A673 (cell line): ENCODE data around the gene SHC4. TPM values are rescaled to one million over a fixed set of nuclear protein-coding genes. Genes with fewer than 3 reads are reported as not detected.
"Not testable (repeated sequence)": the region's sequence is repeated elsewhere in the genome, so short reads cannot be mapped to it uniquely, and the experiment has no call there.

Source experiments
- BruUV-seq: library from RNA; stranded (reverse); fragments of 400-500 nt; replicated peaks from 2 replicates; lab custom pipeline; 2021; lab: Mats Ljungman, UMichigan
- CTCF ChIA-PET: fragments of 300-600 bp; sonication (Branson Sonifier 250); formaldehyde crosslinking; loops from one replicate; lab custom pipeline; 2022; ENCODE audit warnings: antibody characterized with exemption; lab: Charles Lee
- POLR2A ChIA-PET: fragments of 300-600 bp; sonication (Branson Sonifier 250); formaldehyde crosslinking; loops from one replicate; lab custom pipeline; 2022; ENCODE audit warnings: antibody characterized with exemption; ENCODE audit not compliant: low non-redundant PET; lab: Charles Lee
- DNase-seq: peaks from one replicate; pipeline ENCODE4 v3.0.0-alpha.2; 2015; ENCODE audit warnings: low spot score
- H3K27ac ChIP-seq: fragments of 200-600 bp; sonication (generic); 2 replicates; pipeline ENCODE4 v1.5.1; 2016; ENCODE audit warnings: mixed run types, low read depth, mild to moderate bottlenecking, mixed read lengths, antibody characterized with exemption, low read length; ENCODE audit not compliant: poor library complexity, severe bottlenecking
- H3K27me3 ChIP-seq: fragments of 200-600 bp; sonication (generic); replicated peaks from 2 replicates; pipeline ENCODE4 v1.6.1; 2017; ENCODE audit warnings: mixed run types, low read depth, mild to moderate bottlenecking, mixed read lengths, antibody characterized with exemption, low read length; ENCODE audit not compliant: insufficient read depth, poor library complexity
- H3K36me3 ChIP-seq: fragments of 200-600 bp; sonication (generic); 2 replicates; pipeline ENCODE4 v1.6.1; 2016; ENCODE audit warnings: mixed run types, mild to moderate bottlenecking, mixed read lengths, antibody characterized with exemption, low read length; ENCODE audit not compliant: insufficient read depth, poor library complexity, severe bottlenecking
- H3K4me1 ChIP-seq: fragments of 200-600 bp; sonication (generic); 2 replicates; pipeline ENCODE4 v1.6.1; 2017; ENCODE audit warnings: mixed run types, mild to moderate bottlenecking, mixed read lengths, antibody characterized with exemption, low read length; ENCODE audit not compliant: insufficient read depth, poor library complexity, severe bottlenecking
- H3K4me3 ChIP-seq: fragments of 200-600 bp; sonication (generic); 2 replicates; pipeline ENCODE4 v1.5.1; 2016; ENCODE audit warnings: low read depth, mixed run types, mild to moderate bottlenecking, mixed read lengths, low read length; ENCODE audit not compliant: poor library complexity, severe bottlenecking
- H3K9me3 ChIP-seq: fragments of 200-600 bp; sonication (generic); 2 replicates; pipeline ENCODE4 v1.6.1; 2016; ENCODE audit warnings: mixed run types, low read depth, mild to moderate bottlenecking, mixed read lengths, antibody characterized with exemption, low read length; ENCODE audit not compliant: poor library complexity, severe bottlenecking
- EZH2 ChIP-seq: fragments of 200-600 bp; sonication (generic); IDR thresholded peaks from 2 replicates; pipeline ENCODE4 v1.6.1; 2017; ENCODE audit warnings: borderline replicate concordance, low read depth, mild to moderate bottlenecking, mixed read lengths, antibody characterized with exemption, low read length; ENCODE audit not compliant: poor library complexity, severe bottlenecking
- intact Hi-C: fragments of 100-400 bp; cut with micrococcal nuclease; formaldehyde crosslinking; loops from one replicate; pipeline ENCODE4 v1.10.0; 2022; ENCODE audit not compliant: unreplicated experiment
- total RNA-seq: library from RNA; stranded (reverse); gene quantifications from 2 replicates; pipeline ENCODE4 v1.2.3, GENCODE V29; 2021
- TF ChIP-seq, protein P1 (sequence below): fragments of 300-800, 200-600 bp; sonication (generic); conservative IDR thresholded peaks from 2 replicates; pipeline ENCODE4 v1.5.1; 2017; ENCODE audit warnings: low read depth, mild to moderate bottlenecking, antibody characterized with exemption, low read length, moderate library complexity, mixed read lengths

The SHC4 gene
- total RNA-seq, 1 experiment from 2014 or later, result 0.73 TPM

DNA sequence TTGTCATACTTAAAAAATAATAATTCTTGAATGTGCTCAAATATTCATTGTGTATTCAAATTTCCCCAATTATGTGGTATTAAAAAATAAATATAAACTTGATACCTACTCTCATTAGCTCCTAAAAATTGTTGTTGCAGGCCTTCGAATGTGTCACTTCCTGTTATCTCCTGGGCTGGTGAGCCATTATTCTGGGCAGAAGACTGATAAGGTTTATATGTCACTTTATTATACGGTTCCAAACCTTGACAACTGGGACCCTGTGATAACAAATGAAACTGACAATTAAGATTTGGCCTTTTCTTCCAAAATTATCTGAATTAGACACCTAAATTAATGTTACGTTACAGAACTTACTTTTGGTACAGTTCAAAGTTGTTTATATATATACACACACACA lies 167.8 kb downstream of the SHC4 start:
- no peak for TF ChIP-seq EZH2
- TF ChIP-seq, protein P1, sequence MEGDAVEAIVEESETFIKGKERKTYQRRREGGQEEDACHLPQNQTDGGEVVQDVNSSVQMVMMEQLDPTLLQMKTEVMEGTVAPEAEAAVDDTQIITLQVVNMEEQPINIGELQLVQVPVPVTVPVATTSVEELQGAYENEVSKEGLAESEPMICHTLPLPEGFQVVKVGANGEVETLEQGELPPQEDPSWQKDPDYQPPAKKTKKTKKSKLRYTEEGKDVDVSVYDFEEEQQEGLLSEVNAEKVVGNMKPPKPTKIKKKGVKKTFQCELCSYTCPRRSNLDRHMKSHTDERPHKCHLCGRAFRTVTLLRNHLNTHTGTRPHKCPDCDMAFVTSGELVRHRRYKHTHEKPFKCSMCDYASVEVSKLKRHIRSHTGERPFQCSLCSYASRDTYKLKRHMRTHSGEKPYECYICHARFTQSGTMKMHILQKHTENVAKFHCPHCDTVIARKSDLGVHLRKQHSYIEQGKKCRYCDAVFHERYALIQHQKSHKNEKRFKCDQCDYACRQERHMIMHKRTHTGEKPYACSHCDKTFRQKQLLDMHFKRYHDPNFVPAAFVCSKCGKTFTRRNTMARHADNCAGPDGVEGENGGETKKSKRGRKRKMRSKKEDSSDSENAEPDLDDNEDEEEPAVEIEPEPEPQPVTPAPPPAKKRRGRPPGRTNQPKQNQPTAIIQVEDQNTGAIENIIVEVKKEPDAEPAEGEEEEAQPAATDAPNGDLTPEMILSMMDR, result no peak
- no TSS peak for BruUV-seq
- Histone ChIP-seq H3K36me3 (peaks cover 57% of the 10 kb centered on the region), H3K9me3 (no peaks in the 10 kb centered on the region), H3K27ac (no peak overlapping the region), H3K27me3 (no peaks in the 10 kb centered on the region), H3K4me1 (peaks cover 36% of the 10 kb centered on the region), H3K4me3 (no peak overlapping the region)
- POLR2A ChIA-PET, result no interaction called here
- no peak for DNase-seq
- CTCF ChIA-PET, result no interaction called here
- intact Hi-C loops, result no loop called here

DNA sequence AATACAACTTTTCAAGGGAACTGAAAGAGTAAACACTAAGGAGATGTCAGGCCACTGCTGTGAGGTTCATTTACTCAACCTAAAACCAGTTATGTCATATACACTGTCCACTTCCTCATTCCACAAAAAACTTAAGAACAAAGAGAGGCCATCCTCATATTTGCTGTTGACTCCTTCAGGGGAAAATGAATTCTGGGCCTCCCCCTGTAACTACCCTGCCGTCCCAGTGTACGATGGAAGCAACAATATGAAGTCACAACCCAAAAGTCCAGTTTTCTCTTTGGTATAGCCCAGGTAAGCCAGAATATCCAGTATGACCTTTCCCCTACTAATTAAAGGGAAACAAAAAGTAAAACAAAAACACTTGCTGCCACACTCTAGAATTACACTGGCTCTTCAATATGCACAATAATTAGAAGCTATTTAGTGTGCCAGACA lies 169.0 kb downstream of the SHC4 start:
- BruUV-seq, result no TSS peak
- Histone ChIP-seq H3K4me1 (peaks cover 24% of the 10 kb centered on the region), H3K27ac (no peak overlapping the region), H3K9me3 (no peaks in the 10 kb centered on the region), H3K4me3 (no peak overlapping the region), H3K36me3 (peaks cover 66% of the 10 kb centered on the region), H3K27me3 (no peaks in the 10 kb centered on the region)
- ChIA-PET POLR2A (no interaction called here), CTCF (no interaction called here)
- DNase-seq, result no peak
- no peak for TF ChIP-seq EZH2
- TF ChIP-seq, protein P1, result no peak
- intact Hi-C loops, result no loop called here

DNA sequence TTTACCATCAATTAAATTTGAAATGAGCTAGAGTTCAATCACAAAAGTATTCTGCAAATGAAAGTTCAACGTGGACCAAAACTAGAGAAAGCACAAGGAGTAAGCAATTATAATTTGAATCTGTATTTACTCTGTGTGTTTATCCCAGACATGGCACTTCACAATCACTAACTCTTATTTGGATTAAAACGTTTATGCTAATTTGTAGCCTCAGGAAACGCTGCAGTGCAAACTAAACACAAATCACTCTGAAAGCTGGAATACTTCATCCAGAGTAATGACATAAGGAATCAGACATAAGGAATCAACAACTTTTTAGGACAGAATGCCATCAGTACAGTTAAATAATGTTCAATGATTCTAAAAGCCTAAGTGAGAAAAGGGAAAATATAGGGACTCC lies 171.3 kb downstream of the SHC4 start:
- H3K4me1 ChIP-seq, result peaks cover 1% of the 10 kb centered on the region
- peaks cover 84% of the 10 kb centered on the region for H3K36me3 ChIP-seq
- no peaks in the 10 kb centered on the region for H3K9me3 ChIP-seq
- no peak for DNase-seq
- no peak overlapping the region for H3K4me3 ChIP-seq
- no peak overlapping the region for H3K27ac ChIP-seq
- no peaks in the 10 kb centered on the region for H3K27me3 ChIP-seq
- BruUV-seq, result no TSS peak
- POLR2A ChIA-PET, result no interaction called here
- intact Hi-C loops, result no loop called here
- TF ChIP-seq, protein P1, result no peak
- TF ChIP-seq EZH2, result no peak
- CTCF ChIA-PET, result no interaction called here

DNA sequence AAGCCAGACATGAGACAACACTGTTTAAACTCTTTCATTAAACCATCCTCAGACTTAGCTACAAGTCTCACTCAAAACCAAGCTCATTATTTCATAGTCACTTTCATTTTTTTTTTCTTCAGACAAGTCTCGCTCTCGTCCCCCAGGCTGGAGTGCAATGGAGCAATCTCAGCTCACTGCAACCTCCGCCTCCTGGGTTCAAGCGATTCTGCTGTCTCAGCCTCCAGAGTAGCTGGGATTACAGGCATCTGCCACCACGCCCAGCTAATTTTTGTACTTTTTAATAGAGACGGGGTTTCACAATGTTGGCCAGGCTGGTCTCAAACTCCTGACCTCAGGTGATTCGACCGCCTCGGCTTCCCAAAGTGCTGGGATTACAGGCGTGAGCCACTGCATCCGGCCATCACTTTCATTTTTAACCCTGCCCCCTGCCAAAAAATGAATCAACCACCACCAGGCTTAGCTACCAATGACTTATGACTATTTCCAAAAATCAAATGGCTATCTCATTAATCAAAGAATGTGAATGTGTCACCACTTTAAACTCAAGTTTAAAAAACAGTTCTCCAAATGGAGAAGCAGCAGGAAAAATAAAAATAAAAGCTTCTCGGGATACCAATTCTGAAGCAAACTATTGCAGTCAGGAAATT lies 173.1 kb downstream of the SHC4 start:
- DNase-seq, H3K9me3 ChIP-seq, BruUV-seq, H3K27me3 ChIP-seq, H3K27ac ChIP-seq, H3K4me3 ChIP-seq, intact Hi-C loops, H3K4me1 ChIP-seq: not testable (repeated sequence)
- peaks cover 75% of the 10 kb centered on the region for H3K36me3 ChIP-seq
- ChIA-PET CTCF (interaction anchor here (0.6 kb wide), 1 partner anchor 1556 kb away, joined by 3 read pairs; no protein-coding TSS in a partner anchor), POLR2A (interaction anchor here (0.7 kb wide), 2 partner anchors 26 to 1276 kb away, joined by 3 to 6 read pairs; no protein-coding TSS in a partner anchor)
